Astrocyte (in vitro differentiated cells and primary cell): Measurements from ENCODE around the gene ALK. TPM values are rescaled to one million over a fixed set of nuclear protein-coding genes. Genes with fewer than 3 reads are reported as not detected.

Source experiments
- DNase-seq: peaks from one replicate; pipeline ENCODE4 v3.0.0-alpha.2; 2010; ENCODE audit warnings: low read depth
- FAIRE-seq: peaks from 2 replicates; lab custom pipeline; 2011; peaks lifted over from hg19 to GRCh38; lab: Jason Lieb, UNC
- H2AFZ ChIP-seq: 2 replicates; pipeline ENCODE4 v1.6.0; 2012; ENCODE audit warnings: low read depth, low read length, inconsistent platforms
- H3K27ac ChIP-seq: 2 replicates; pipeline ENCODE4 v1.5.1; 2011; ENCODE audit warnings: low read depth, low read length, inconsistent platforms
- H3K27me3 ChIP-seq: 2 replicates; pipeline ENCODE4 v1.6.0; 2011; ENCODE audit warnings: low read length, inconsistent platforms; ENCODE audit not compliant: insufficient read depth
- H3K36me3 ChIP-seq: 2 replicates; pipeline ENCODE4 v1.5.1; 2011; ENCODE audit warnings: low read length, inconsistent platforms; ENCODE audit not compliant: insufficient read depth
- H3K4me1 ChIP-seq: 2 replicates; pipeline ENCODE4 v1.5.1; 2011; ENCODE audit warnings: low read length, inconsistent platforms; ENCODE audit not compliant: insufficient read depth
- H3K4me2 ChIP-seq: 2 replicates; pipeline ENCODE4 v1.6.0; 2012; ENCODE audit warnings: low read length, inconsistent platforms
- H3K4me3 ChIP-seq: 2 replicates; pipeline ENCODE4 v1.5.1; 2011; ENCODE audit warnings: low read depth, mild to moderate bottlenecking, low read length, inconsistent platforms; ENCODE audit not compliant: insufficient read depth
- H3K79me2 ChIP-seq: 2 replicates; pipeline ENCODE4 v1.6.0; 2012; ENCODE audit warnings: mild to moderate bottlenecking, low read length, inconsistent platforms; ENCODE audit not compliant: insufficient read depth
- H3K9ac ChIP-seq: 2 replicates; pipeline ENCODE4 v1.6.0; 2012; ENCODE audit warnings: mild to moderate bottlenecking, low read length, inconsistent platforms
- H3K9me3 ChIP-seq: 2 replicates; pipeline ENCODE4 v1.5.1; 2012; ENCODE audit warnings: low read depth, mild to moderate bottlenecking, low read length, inconsistent platforms; ENCODE audit not compliant: insufficient read depth
- H4K20me1 ChIP-seq: 2 replicates; pipeline ENCODE4 v1.6.0; 2012; ENCODE audit warnings: low read length, inconsistent platforms; ENCODE audit not compliant: insufficient read depth
- H3K27ac Mint-ChIP-seq: one replicate; pipeline ENCODE4 v1.8.0; 2021; ENCODE audit warnings: mild to moderate bottlenecking, mixed read lengths; ENCODE audit not compliant: unreplicated experiment
- H3K27me3 Mint-ChIP-seq: one replicate; pipeline ENCODE4 v1.8.0; 2021; ENCODE audit warnings: low read depth, mixed read lengths; ENCODE audit not compliant: unreplicated experiment
- H3K36me3 Mint-ChIP-seq: one replicate; pipeline ENCODE4 v1.8.0; 2021; ENCODE audit warnings: low read depth, mixed read lengths; ENCODE audit not compliant: unreplicated experiment
- H3K4me1 Mint-ChIP-seq: one replicate; pipeline ENCODE4 v1.8.0; 2021; ENCODE audit warnings: low read depth, mixed read lengths; ENCODE audit not compliant: unreplicated experiment
- H3K4me3 Mint-ChIP-seq: one replicate; pipeline ENCODE4 v1.8.0; 2021; ENCODE audit warnings: mild to moderate bottlenecking, moderate library complexity, mixed read lengths; ENCODE audit not compliant: unreplicated experiment
- H3K9me3 Mint-ChIP-seq: one replicate; pipeline ENCODE4 v1.8.0; 2021; ENCODE audit warnings: mild to moderate bottlenecking, mixed read lengths; ENCODE audit not compliant: unreplicated experiment
- EZH2 ChIP-seq: IDR thresholded peaks from 2 replicates; pipeline ENCODE4 v1.6.1; 2012; ENCODE audit warnings: mild to moderate bottlenecking, low read length, inconsistent platforms; ENCODE audit not compliant: insufficient read depth
- total RNA-seq: library from RNA; stranded (reverse); gene quantifications from 2 replicates; pipeline ENCODE4 v1.2.1, GENCODE V29; 2021
- TF ChIP-seq, protein P1 (sequence below): IDR thresholded peaks from 2 replicates; pipeline ENCODE4 v1.5.1; 2011; ENCODE audit warnings: low read depth, mild to moderate bottlenecking, inconsistent platforms, low read length, moderate library complexity; ENCODE audit not compliant: insufficient read depth

ALK gene
- total RNA-seq, 1 donor from 2014 or later, result 0.16 TPM

DNA sequence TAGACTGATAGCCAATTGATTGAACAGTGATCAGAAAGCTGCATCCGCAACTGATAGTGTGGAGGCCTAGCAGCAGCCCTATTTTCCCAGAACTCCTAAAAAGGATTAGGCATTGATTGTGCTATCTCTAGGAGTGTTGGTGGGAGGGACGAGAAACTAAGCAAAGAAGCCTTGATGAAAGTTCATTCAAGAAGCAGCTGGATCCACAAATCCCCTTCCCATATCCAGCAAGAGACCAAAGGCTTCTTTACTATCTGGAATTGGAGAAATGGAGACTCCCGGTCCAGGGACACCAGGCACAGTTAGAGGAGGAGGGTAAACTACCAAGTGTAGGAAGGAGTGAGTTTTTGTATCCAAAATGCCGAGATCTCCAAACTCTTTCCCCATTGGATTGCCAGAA, 151.5 kb downstream of the ALK start:
- DNase-seq, result no peak
- Histone ChIP-seq H3K9me3 (no peaks in the 10 kb centered on the region), H3K27ac (no peak overlapping the region), H3K9ac (no peak overlapping the region), H3K4me1 (peaks cover 9% of the 10 kb centered on the region), H3K4me3 (no peak overlapping the region), H3K27me3 (no peaks in the 10 kb centered on the region), H4K20me1 (no peaks in the 10 kb centered on the region), H3K36me3 (no peaks in the 10 kb centered on the region), H3K79me2 (no peaks in the 10 kb centered on the region), H3K4me2 (no peak overlapping the region), H2AFZ (no peak overlapping the region)
- Mint-ChIP-seq H3K4me3 (no peak overlapping the region), H3K9me3 (no peaks in the 10 kb centered on the region), H3K27me3 (no peaks in the 10 kb centered on the region), H3K36me3 (no peaks in the 10 kb centered on the region), H3K27ac (no peak overlapping the region), H3K4me1 (peaks cover 20% of the 10 kb centered on the region)
- FAIRE-seq, result no peak
- no peak for TF ChIP-seq EZH2
- TF ChIP-seq, protein P1, sequence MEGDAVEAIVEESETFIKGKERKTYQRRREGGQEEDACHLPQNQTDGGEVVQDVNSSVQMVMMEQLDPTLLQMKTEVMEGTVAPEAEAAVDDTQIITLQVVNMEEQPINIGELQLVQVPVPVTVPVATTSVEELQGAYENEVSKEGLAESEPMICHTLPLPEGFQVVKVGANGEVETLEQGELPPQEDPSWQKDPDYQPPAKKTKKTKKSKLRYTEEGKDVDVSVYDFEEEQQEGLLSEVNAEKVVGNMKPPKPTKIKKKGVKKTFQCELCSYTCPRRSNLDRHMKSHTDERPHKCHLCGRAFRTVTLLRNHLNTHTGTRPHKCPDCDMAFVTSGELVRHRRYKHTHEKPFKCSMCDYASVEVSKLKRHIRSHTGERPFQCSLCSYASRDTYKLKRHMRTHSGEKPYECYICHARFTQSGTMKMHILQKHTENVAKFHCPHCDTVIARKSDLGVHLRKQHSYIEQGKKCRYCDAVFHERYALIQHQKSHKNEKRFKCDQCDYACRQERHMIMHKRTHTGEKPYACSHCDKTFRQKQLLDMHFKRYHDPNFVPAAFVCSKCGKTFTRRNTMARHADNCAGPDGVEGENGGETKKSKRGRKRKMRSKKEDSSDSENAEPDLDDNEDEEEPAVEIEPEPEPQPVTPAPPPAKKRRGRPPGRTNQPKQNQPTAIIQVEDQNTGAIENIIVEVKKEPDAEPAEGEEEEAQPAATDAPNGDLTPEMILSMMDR, result no peak

DNA sequence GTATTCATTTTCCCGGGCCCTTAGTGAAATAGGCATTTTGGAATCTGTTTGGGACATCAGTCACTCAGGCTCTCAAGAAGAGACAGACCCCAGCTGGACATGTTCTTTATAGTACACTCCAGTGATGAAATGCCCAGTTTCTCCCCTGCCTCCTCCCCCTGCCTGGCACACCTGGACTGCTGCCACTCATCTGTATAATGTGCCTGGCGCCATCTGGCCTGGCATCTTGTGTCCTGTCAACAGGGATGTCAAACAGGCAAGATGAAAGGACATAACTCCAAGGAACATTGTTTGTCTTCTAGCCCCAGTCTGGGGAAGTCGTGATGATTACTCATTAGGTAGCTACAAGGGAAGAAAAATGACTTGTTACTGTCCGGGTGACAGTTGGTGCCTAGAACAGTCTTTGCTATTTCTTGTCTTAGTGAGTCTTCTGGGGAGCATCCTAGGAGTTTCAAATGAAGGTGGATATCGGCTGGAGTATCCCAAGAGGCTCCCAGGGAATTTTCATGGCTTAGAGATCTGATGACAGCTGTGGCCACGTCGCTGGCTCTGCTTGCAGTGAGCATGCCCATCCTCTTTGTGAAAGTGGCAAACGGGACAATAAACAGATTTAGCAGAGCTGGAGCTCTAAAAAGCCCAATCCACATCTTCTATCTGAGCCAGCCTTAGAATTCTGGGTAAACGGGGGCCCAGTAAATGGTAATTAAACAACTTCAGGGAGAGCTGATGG, 153.6 kb downstream of the ALK start:
- H3K4me3 Mint-ChIP-seq, result no peak overlapping the region
- no peaks in the 10 kb centered on the region for H3K36me3 Mint-ChIP-seq
- H3K27me3 Mint-ChIP-seq, result no peaks in the 10 kb centered on the region
- H3K27ac Mint-ChIP-seq, result no peak overlapping the region
- Histone ChIP-seq H3K4me3 (no peak overlapping the region), H2AFZ (no peak overlapping the region), H3K9me3 (no peaks in the 10 kb centered on the region), H3K27ac (no peak overlapping the region), H3K27me3 (no peaks in the 10 kb centered on the region), H3K4me1 (peaks cover 9% of the 10 kb centered on the region), H3K36me3 (no peaks in the 10 kb centered on the region), H3K4me2 (no peak overlapping the region), H3K9ac (no peak overlapping the region), H4K20me1 (no peaks in the 10 kb centered on the region), H3K79me2 (no peaks in the 10 kb centered on the region)
- H3K4me1 Mint-ChIP-seq, result peaks cover 13% of the 10 kb centered on the region
- TF ChIP-seq, protein P1, result no peak
- no peak for TF ChIP-seq EZH2
- FAIRE-seq (no peak), DNase-seq (peak; percentile 16)
- no peaks in the 10 kb centered on the region for H3K9me3 Mint-ChIP-seq

DNA sequence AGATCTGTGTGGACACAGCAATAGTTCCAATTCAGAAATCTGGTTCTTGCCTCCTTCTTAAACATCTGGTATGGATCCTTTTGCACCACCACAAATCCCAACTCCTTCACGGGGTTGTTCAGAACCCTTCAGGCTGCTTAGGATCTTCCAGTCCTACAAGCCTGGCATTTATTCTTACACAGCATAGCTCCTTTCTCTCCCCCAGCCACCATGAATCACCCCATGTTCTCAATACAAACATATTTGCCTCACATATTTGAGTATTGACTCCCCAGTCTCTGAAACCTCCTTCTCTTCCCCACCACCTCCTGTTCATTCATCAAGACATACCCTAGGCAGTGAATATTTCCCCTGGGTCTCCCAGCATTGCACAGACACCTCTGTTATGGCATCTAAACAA, 155.2 kb downstream of the ALK start:
- H2AFZ ChIP-seq, result no peak overlapping the region
- peak; percentile 56 for FAIRE-seq
- DNase-seq, result peak; percentile 79
- H3K36me3 Mint-ChIP-seq, result no peaks in the 10 kb centered on the region
- H3K4me2 ChIP-seq, result peak overlapping the region; percentile 49
- peaks cover 9% of the 10 kb centered on the region for H3K4me1 ChIP-seq
- H3K4me1 Mint-ChIP-seq, result peaks cover 19% of the 10 kb centered on the region
- peak overlapping the region; percentile 48 for H3K27ac Mint-ChIP-seq
- no peaks in the 10 kb centered on the region for H3K27me3 Mint-ChIP-seq
- H3K79me2 ChIP-seq, result no peaks in the 10 kb centered on the region
- no peak overlapping the region for H3K9ac ChIP-seq
- no peaks in the 10 kb centered on the region for H3K36me3 ChIP-seq
- no peaks in the 10 kb centered on the region for H3K9me3 ChIP-seq
- H4K20me1 ChIP-seq, result no peaks in the 10 kb centered on the region
- no peak overlapping the region for H3K4me3 ChIP-seq
- TF ChIP-seq EZH2, result no peak
- TF ChIP-seq, protein P1, result no peak
- H3K4me3 Mint-ChIP-seq, result peak overlapping the region; percentile 5
- H3K27me3 ChIP-seq, result no peaks in the 10 kb centered on the region
- no peak overlapping the region for H3K27ac ChIP-seq
- H3K9me3 Mint-ChIP-seq, result no peaks in the 10 kb centered on the region
